ENCODE measurements around the gene IFT88.

IFT88 gene

GRCh38 chr13:20566898-20567874 lies at the start of gene IFT88:
Gene IFT88, plus strand, starts transcription at chr13:20567157. Its CDS starts 7,229 bp downstream, at chr13:20574386.
- DNase-seq: peak; percentile 84 to 90

- no peak for DNase-seq
These were observed 48.3 kb upstream of the IFT88 start for GRCh38 chr13:20518660-20519100.

- no peak for DNase-seq
These were observed 47.1 kb upstream of the IFT88 start for GRCh38 chr13:20519875-20520274.

GRCh38 chr13:20521364-20522115 lies 45.4 kb upstream of the IFT88 start:
- no peak for DNase-seq

GRCh38 chr13:20525144-20525600 lies 41.8 kb upstream of the IFT88 start:
- DNase-seq: no peak

- peak; percentile 72 to 73 for DNase-seq
These were observed 41.1 kb upstream of the IFT88 start, which contains the start of gene CRYL1 for GRCh38 chr13:20525601-20526544. Gene CRYL1, minus strand, starts transcription at chr13:20525857. Its CDS starts 63 bp downstream, at chr13:20525794.

- no peak for DNase-seq
These were observed 40.3 kb upstream of the IFT88 start for GRCh38 chr13:20526664-20527063.

- peak in 1 of 2 donors; percentile 62 for DNase-seq
These were observed 38.5 kb upstream of the IFT88 start for GRCh38 chr13:20528452-20528851.

- no peak for DNase-seq
These were observed 32.8 kb upstream of the IFT88 start for GRCh38 chr13:20534038-20534608.

- DNase-seq: no peak
These were observed 30.0 kb upstream of the IFT88 start for GRCh38 chr13:20536992-20537391.

GRCh38 chr13:20544201-20544923 lies 22.6 kb upstream of the IFT88 start:
- DNase-seq: peak; percentile 42 to 53

- peak; percentile 30 to 60 for DNase-seq
These were observed 20.4 kb upstream of the IFT88 start for GRCh38 chr13:20546556-20546955.

GRCh38 chr13:20547479-20547908 lies 19.5 kb upstream of the IFT88 start:
- DNase-seq: no peak

GRCh38 chr13:20550799-20551198 lies 16.2 kb upstream of the IFT88 start:
- DNase-seq: no peak

GRCh38 chr13:20553311-20553710 lies 13.6 kb upstream of the IFT88 start:
- no peak for DNase-seq

- DNase-seq: no peak
These were observed 8.0 kb upstream of the IFT88 start for GRCh38 chr13:20558982-20559381.

- DNase-seq: no peak
These were observed 7.1 kb upstream of the IFT88 start for GRCh38 chr13:20559659-20560356.

GRCh38 chr13:20561741-20562140 lies 5.2 kb upstream of the IFT88 start:
- DNase-seq: no peak

- DNase-seq: no peak
These were observed 1.7 kb upstream of the IFT88 start for GRCh38 chr13:20565115-20565736.

- DNase-seq: peak in 1 of 2 donors; percentile 53
These were observed 474 bp upstream of the IFT88 start for GRCh38 chr13:20566468-20566897.
